Transverse colon (tissue), 4 donors: Measurements from ENCODE around the gene KCNAB3. TPM values are rescaled to one million over a fixed set of nuclear protein-coding genes. Genes with fewer than 3 reads are reported as not detected.

ENCODE experiments used
- DNase-seq: peaks from one replicate; pipeline ENCODE4 v3.0.0-alpha.2; 2019
- H3K27ac ChIP-seq, 4 donors: fragments of 200-600 bp; sonication (generic); 2 replicates each; pipeline ENCODE4 v1.5.1; 2016 to 2018; ENCODE audit warnings: inconsistent platforms in 4 of 4
- H3K27me3 ChIP-seq: fragments of 200-600 bp; sonication (generic); 2 replicates; pipeline ENCODE4 v1.5.1; 2017; ENCODE audit warnings: inconsistent platforms
- H3K36me3 ChIP-seq, 4 donors: fragments of 200-600 bp; sonication (generic); 2 replicates each; pipeline ENCODE4 v1.5.1; 2017 to 2019; ENCODE audit warnings: inconsistent platforms in 4 of 4
- H3K4me1 ChIP-seq, 4 donors: fragments of 200-600 bp; sonication (generic); 2 replicates each; pipeline ENCODE4 v1.5.1; 2017 to 2020; ENCODE audit warnings: inconsistent platforms in 4 of 4
- H3K4me3 ChIP-seq, 4 donors: fragments of 200-600 bp; sonication (generic); 1 replicate in 1 of 4; 2 replicates in 3 of 4; pipeline versions ENCODE4 v1.5.1 to v1.6.1; 2017 to 2019; ENCODE audit warnings: inconsistent platforms in 4 of 4
- H3K9me3 ChIP-seq, 2 donors: fragments of 200-600 bp; sonication (generic); 2 replicates each; pipeline ENCODE4 v1.5.1; 2017 to 2019; ENCODE audit warnings: inconsistent platforms in 2 of 2
- EP300 ChIP-seq: sonication (generic); formaldehyde crosslinking; IDR thresholded peaks from one replicate; pipeline ENCODE4 v1.6.1; 2017; ENCODE audit warnings: antibody characterized with exemption, low read depth
- POLR2A ChIP-seq: fragments of 450-650 bp; IDR thresholded peaks from one replicate; pipeline ENCODE4 v1.6.1; 2016; ENCODE audit warnings: antibody characterized with exemption, mild to moderate bottlenecking, moderate library complexity
- POLR2AphosphoS5 ChIP-seq, 3 donors: sonication (generic); formaldehyde crosslinking; IDR thresholded peaks; one replicate each; pipeline ENCODE4 v1.6.1; 2016; ENCODE audit warnings: antibody characterized with exemption in 3 of 3
- WGBS, 2 donors: methylation state at CpG; one replicate each; pipeline ENCODE4 v1.1.5; 2018; ENCODE audit warnings: low coverage in 1 of 2; 5-methylcytosine and 5-hydroxymethylcytosine counted together
- in situ Hi-C, 4 donors: fragments of 200-750 bp; cut with MboI; loops; one replicate each; pipeline versions ENCODE4 v1.15.0 to v1.15.1; 2017; ENCODE audit warnings: low sequenced_read_pairs in 3 of 4, low pct_ligation_motif_present in 1 of 4, low pct_unique_long_range_greater_than_20kb in 1 of 4
- intact Hi-C: fragments of 100-400 bp; cut with DNase I; formaldehyde crosslinking; loops from one replicate; pipeline ENCODE4 v1.15.1; 2023; ENCODE audit warnings: low total_unique reads
- total RNA-seq, 4 donors: library from RNA; depleted of rRNA; stranded (reverse); fragments of >200 nt; gene quantifications; one replicate each; pipeline ENCODE4 v1.1.0, GENCODE V29; 2016
- TF ChIP-seq, protein P1 (sequence below), 5 experiments: fragments of 200-600 bp in 3 of 5; fragments of 450-650 bp in 2 of 5; sonication (generic) in 3 of 5; IDR thresholded peaks; 1 replicate in 2 of 5; 2 replicates in 3 of 5; pipeline ENCODE4 v1.5.1; 2016 to 2017; ENCODE audit warnings: antibody characterized with exemption in 5 of 5, inconsistent platforms in 3 of 5, mild to moderate bottlenecking in 2 of 5, moderate library complexity in 1 of 5

The KCNAB3 gene
- total RNA-seq, 4 donors from 2014 or later: 0.40 to 1.6 (median 0.82) TPM; not detected in 1

DNA sequence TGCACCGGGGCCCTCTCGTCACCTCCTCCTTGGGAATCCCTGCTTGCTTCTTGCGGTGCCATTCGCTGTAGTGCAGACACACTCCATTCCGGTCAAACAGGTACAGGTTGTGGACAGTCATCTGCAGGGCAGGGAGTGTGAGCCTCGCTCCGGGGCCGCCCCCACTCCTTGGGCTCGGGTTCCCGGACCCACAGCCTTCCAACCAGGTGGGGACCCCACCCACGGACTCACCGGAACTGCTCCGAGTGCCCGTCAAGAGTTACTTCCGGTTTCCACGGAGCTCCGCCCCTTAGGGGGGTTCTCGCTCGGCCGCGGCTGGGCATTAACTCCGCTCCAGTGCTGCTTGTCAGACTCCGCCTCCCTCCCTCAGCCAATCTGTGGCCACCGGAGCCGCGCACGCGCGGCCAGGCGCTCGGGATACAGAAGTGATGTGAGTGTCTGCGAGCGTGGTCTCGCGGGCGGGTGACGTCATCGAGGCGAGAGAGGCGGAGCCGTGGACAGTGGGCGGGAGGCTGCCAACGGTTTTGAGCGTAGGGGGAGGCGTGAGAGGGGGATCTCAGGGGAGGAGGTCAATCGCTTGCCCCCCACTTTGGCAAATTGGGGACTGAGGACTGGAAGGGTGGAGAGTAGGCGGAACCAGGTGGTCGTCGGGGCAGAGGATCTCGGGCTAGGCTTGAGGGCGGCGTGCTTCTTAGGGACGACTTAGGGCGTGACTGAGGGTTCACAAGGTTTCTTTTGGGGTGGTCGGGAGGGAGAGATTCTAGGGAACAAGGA is 2.2 kb upstream of the KCNAB3 start, which contains the start of the genes CNTROB and TRAPPC1:
TSS of gene CNTROB (plus strand) at position 498 of the 774 bp plus-strand sequence. CDS start 874 bp downstream, outside the sequence.
TSS of gene TRAPPC1 (minus strand) at position 238 of the 774 bp plus-strand sequence. CDS start at position 121, 117 bp downstream.
- Histone ChIP-seq H3K27me3 (no peaks in the 10 kb centered on the region), H3K27ac (peak within 1 kb of the TSS; percentile 80 to 89 (median 86)), H3K4me1 (peaks cover 8 to 37% (median 29%) of the 10 kb centered on the region in 4 donors), H3K36me3 (peaks cover 0 to 4% (median under 1%) of the 10 kb centered on the region in 4 donors), H3K4me3 (peak within 1 kb of the TSS; percentile 65 to 83 (median 70)), H3K9me3 (no peaks in the 10 kb centered on the region)
- peak; percentile 100 for DNase-seq
- in situ Hi-C loops: no loop called here
- intact Hi-C loops: no loop called here
- WGBS, 2 donors: 0% methylated on average over 5 to 44 of the region's 55 CpGs
- TF ChIP-seq POLR2A (peak; percentile 82), POLR2AphosphoS5 (IDR thresholded peaks at IDR 0.05) (peak; percentile 70 to 88 (median 86)), EP300 (no peak)
- TF ChIP-seq, protein P1, sequence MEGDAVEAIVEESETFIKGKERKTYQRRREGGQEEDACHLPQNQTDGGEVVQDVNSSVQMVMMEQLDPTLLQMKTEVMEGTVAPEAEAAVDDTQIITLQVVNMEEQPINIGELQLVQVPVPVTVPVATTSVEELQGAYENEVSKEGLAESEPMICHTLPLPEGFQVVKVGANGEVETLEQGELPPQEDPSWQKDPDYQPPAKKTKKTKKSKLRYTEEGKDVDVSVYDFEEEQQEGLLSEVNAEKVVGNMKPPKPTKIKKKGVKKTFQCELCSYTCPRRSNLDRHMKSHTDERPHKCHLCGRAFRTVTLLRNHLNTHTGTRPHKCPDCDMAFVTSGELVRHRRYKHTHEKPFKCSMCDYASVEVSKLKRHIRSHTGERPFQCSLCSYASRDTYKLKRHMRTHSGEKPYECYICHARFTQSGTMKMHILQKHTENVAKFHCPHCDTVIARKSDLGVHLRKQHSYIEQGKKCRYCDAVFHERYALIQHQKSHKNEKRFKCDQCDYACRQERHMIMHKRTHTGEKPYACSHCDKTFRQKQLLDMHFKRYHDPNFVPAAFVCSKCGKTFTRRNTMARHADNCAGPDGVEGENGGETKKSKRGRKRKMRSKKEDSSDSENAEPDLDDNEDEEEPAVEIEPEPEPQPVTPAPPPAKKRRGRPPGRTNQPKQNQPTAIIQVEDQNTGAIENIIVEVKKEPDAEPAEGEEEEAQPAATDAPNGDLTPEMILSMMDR (IDR thresholded peaks at IDR 0.05): no peak

DNA sequence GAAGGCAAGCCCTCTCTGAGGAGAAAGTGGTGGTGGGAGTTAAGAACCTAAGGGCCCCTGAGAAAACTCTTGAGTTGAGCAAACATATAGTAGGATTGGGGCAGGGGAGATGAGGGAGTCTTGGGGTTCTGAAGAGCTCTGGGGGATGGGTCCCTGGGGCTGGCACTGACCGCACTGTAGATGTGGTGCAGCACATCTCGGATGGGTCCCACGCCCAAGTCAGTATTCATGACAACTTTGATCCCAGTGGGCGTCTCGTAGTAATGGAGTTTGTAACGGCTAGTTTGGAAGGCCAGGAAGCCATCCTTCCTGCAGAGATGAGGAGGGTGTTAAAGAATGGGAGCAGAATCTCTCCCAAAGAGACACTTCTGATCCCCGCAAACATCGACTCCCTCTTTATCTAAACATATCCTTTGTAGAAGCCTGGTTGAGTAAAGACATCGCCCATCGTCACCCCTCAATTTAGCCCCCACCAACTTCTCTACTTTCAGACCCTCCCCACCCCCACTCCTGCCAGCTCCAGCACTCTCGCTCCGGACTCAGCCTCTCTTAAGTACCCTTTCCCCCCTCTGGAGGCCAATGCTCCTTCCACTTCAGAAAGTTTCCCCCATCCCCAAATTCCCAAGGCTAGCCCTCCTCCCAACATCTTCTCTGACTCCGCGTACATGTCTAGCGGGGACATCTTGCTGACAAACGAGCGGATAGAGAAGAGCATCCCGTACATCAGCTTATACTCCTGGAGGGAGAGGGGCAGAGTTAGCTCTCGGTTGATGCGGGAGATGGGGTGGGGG is 1.4 kb upstream of the KCNAB3 start:
- intact Hi-C loops: no loop called here
- no peak for DNase-seq
- in situ Hi-C loops: no loop called here
- Histone ChIP-seq H3K4me1 (peaks cover 8 to 37% (median 29%) of the 10 kb centered on the region in 4 donors), H3K9me3 (no peaks in the 10 kb centered on the region), H3K4me3 (peak overlapping the region; percentile 65 to 83 (median 70)), H3K27me3 (no peaks in the 10 kb centered on the region), H3K36me3 (no peaks in the 10 kb centered on the region), H3K27ac (peak overlapping the region; percentile 80 to 89 (median 84))
- WGBS, 2 donors: 20 to 42% methylated on average over 1 to 20 of the region's 20 CpGs
- TF ChIP-seq POLR2AphosphoS5 (IDR thresholded peaks at IDR 0.05) (no peak), POLR2A (no peak), EP300 (no peak)
- TF ChIP-seq, protein P1 (IDR thresholded peaks at IDR 0.05): no peak

DNA sequence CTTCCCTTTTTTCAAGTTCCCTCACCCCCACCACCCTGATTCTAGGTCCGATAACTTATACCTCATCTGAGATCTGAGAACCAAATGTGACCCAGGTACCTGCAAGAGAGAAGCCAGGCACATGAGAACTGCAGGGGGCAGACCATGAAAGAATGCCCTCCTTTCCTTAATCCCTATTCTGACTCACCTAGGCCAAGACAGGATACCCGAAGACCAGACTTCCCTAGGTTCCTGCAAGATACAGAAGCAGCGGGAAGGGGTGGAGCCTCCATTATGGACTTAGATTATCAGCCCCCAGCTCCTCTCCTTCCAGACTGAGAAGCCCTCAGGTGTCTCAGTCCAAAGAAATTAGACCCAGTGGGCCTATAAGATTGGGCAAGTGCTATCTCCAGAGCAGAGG is 2.1 kb downstream of the KCNAB3 start:
- WGBS, 2 donors: 83 to 94% methylated on average over 1 to 3 of the region's 3 CpGs
- no peak for DNase-seq
- TF ChIP-seq POLR2AphosphoS5 (IDR thresholded peaks at IDR 0.05): no peak
- no peak for TF ChIP-seq POLR2A
- TF ChIP-seq EP300: no peak
- TF ChIP-seq, protein P1 (IDR thresholded peaks at IDR 0.05): no peak
- Histone ChIP-seq H3K4me1 (peaks cover 10 to 28% (median 14%) of the 10 kb centered on the region in 4 donors), H3K9me3 (no peaks in the 10 kb centered on the region), H3K4me3 (no peak overlapping the region), H3K27me3 (no peaks in the 10 kb centered on the region), H3K36me3 (no peaks in the 10 kb centered on the region), H3K27ac (no peak overlapping the region)
- in situ Hi-C loops: loop anchor here in 1 of 4 donors (10.0 kb wide), 1 partner anchor 57 kb away; no protein-coding TSS in a partner anchor
- intact Hi-C loops: loop anchor here (10.0 kb wide), 1 partner anchor 63 kb away; no protein-coding TSS in a partner anchor
